HepG2 (cell line): Measurements from ENCODE around the gene SEMA3F. TPM values are rescaled to one million over a fixed set of nuclear protein-coding genes. Genes with fewer than 3 reads are reported as not detected.
"Not testable (repeated sequence)": the region's sequence is repeated elsewhere in the genome, so short reads cannot be mapped to it uniquely, and the experiment has no call there.

Source experiments
- ATAC-seq: fragments of 200-7000 bp; cut with Tn5 transposase; 3 replicates; pipeline ENCODE4 v1.9.1; 2020; ENCODE audit warnings: mild to moderate bottlenecking, moderate library complexity
- BruUV-seq: library from RNA; stranded (reverse); fragments of 400-500 nt; replicated peaks from 2 replicates; lab custom pipeline; 2021; lab: Mats Ljungman, UMichigan
- CTCF ChIA-PET: fragments of 300-600 bp; formaldehyde crosslinking; extraction: SDS; loops from one replicate; lab custom pipeline; 2021; ENCODE audit warnings: low total read pairs, inconsistent platforms, low intra/inter-chr PET ratio; lab: Yijun Ruan, JAX
- POLR2A ChIA-PET: fragments of 350-600 bp; sonication (Branson Sonifier 250); formaldehyde crosslinking; loops from one replicate; lab custom pipeline; 2020; ENCODE audit warnings: antibody characterized with exemption, inconsistent platforms; lab: Yijun Ruan, JAX
- DNase-seq: peaks from one replicate; pipeline ENCODE4 v3.0.0-alpha.2; 2015; ENCODE audit warnings: low spot score
- FAIRE-seq: peaks from 3 replicates; lab custom pipeline; 2011; peaks lifted over from hg19 to GRCh38; lab: Jason Lieb, UNC
- H2AFZ ChIP-seq: one replicate; pipeline ENCODE4 v1.6.1; 2011; ENCODE audit warnings: low read length, inconsistent platforms
- H3K27ac ChIP-seq: fragments of 300-600 bp; 3 replicates; pipeline ENCODE4 v1.8.0; 2011; ENCODE audit warnings: mixed run types, mild to moderate bottlenecking, mixed read lengths, low read length, inconsistent platforms; ENCODE audit not compliant: insufficient read depth; ENCODE audit errors: extremely low read length
- H3K27me3 ChIP-seq, 2 experiments: fragments of 200-600 bp in 1 of 2; 2 replicates in 1 of 2; 3 replicates in 1 of 2; pipeline versions ENCODE4 v1.6.0 to v1.8.0; 2011; ENCODE audit warnings: low read length in 2 of 2, mild to moderate bottlenecking in 2 of 2, moderate library complexity in 2 of 2, inconsistent platforms in 1 of 2; ENCODE audit not compliant: insufficient read depth in 2 of 2, control insufficient read depth in 1 of 2
- H3K36me3 ChIP-seq, 2 experiments: fragments of 200-600 bp in 1 of 2; replicated peaks in 1 of 2; 2 replicates in 1 of 2; 3 replicates in 1 of 2; pipeline versions ENCODE4 v1.5.1 to v1.8.0; 2011; ENCODE audit warnings: low read length in 2 of 2, inconsistent platforms in 1 of 2; ENCODE audit not compliant: insufficient read depth in 2 of 2, control insufficient read depth in 1 of 2
- H3K4me1 ChIP-seq: 2 replicates; pipeline ENCODE4 v1.5.1; 2012; ENCODE audit warnings: low read length, inconsistent platforms; ENCODE audit not compliant: insufficient read depth
- H3K4me2 ChIP-seq: 2 replicates; pipeline ENCODE4 v1.6.0; 2011; ENCODE audit warnings: low read depth, low read length, inconsistent platforms
- H3K4me3 ChIP-seq, 3 experiments: fragments of 200-600 bp in 1 of 3; sonication (generic), shearing (Covaris generic) in 1 of 3; replicated peaks in 1 of 3; 2 replicates each; pipeline ENCODE4 v1.5.1; 2011 to 2016; ENCODE audit warnings: low read length in 3 of 3, inconsistent platforms in 2 of 3, low read depth in 2 of 3, mild to moderate bottlenecking in 2 of 3, control low read depth in 1 of 3, mixed read lengths in 1 of 3; ENCODE audit not compliant: insufficient read depth in 1 of 3
- H3K79me2 ChIP-seq: one replicate; pipeline ENCODE4 v1.6.1; 2011; ENCODE audit warnings: low read length, inconsistent platforms; ENCODE audit not compliant: insufficient read depth
- H3K9ac ChIP-seq: 2 replicates; pipeline ENCODE4 v1.6.0; 2011; ENCODE audit warnings: mild to moderate bottlenecking, low read depth, low read length, inconsistent platforms; ENCODE audit not compliant: insufficient read depth
- H3K9me3 ChIP-seq: 2 replicates; pipeline ENCODE4 v1.5.1; 2012; ENCODE audit warnings: mild to moderate bottlenecking, low read length
- H4K20me1 ChIP-seq: 2 replicates; pipeline ENCODE4 v1.6.0; 2011; ENCODE audit warnings: inconsistent platforms, mild to moderate bottlenecking, low read length, moderate library complexity; ENCODE audit not compliant: insufficient read depth
- BRD4 ChIP-seq: sonication (generic); formaldehyde crosslinking; IDR thresholded peaks from 2 replicates; pipeline ENCODE4 v1.4.0; 2020; ENCODE audit warnings: missing genetic modification reagents
- CEBPB ChIP-seq: IDR thresholded peaks from 2 replicates; pipeline ENCODE4 v1.6.1; 2011; ENCODE audit warnings: low read depth, low read length, improper control_type of control experiment, borderline replicate concordance
- HOXA3 ChIP-seq: sonication (generic); formaldehyde crosslinking; IDR thresholded peaks from 2 replicates; pipeline ENCODE4 v1.5.0; 2020; ENCODE audit warnings: missing genetic modification reagents
- MBNL3 ChIP-seq: fragments of 250-450 bp; sonication (Bioruptor Pico); conservative IDR thresholded peaks from 2 replicates; pipeline ENCODE4 v1.8.0; 2022; ENCODE audit warnings: mild to moderate bottlenecking, inconsistent platforms
- MED8 ChIP-seq: sonication (generic); formaldehyde crosslinking; IDR thresholded peaks from 2 replicates; pipeline ENCODE4 v1.8.1; 2023; ENCODE audit warnings: mild to moderate bottlenecking, missing genetic modification reagents; ENCODE audit not compliant: insufficient replicate concordance
- MEIS2 ChIP-seq: sonication (generic); formaldehyde crosslinking; IDR thresholded peaks from 2 replicates; pipeline ENCODE4 v1.9.0; 2021; ENCODE audit warnings: mild to moderate bottlenecking, missing genetic modification reagents
- NR2F1 ChIP-seq, 2 experiments: fragments of 450-650 bp in 1 of 2; formaldehyde crosslinking in 1 of 2; IDR thresholded peaks; 2 replicates each; pipeline versions ENCODE4 v1.5.0 to v1.6.1; 2016 to 2020; ENCODE audit warnings: mild to moderate bottlenecking in 1 of 2, missing compliant biosample characterization in 1 of 2, missing genetic modification reagents in 1 of 2, moderate library complexity in 1 of 2
- POLR2G ChIP-seq: fragments of 200-400 bp; formaldehyde crosslinking; IDR thresholded peaks from 2 replicates; pipeline ENCODE4 v1.6.1; 2018; ENCODE audit warnings: mild to moderate bottlenecking, low read depth, low read length, moderate library complexity
- ZFP36 ChIP-seq: fragments of 150-350 bp; IDR thresholded peaks from 2 replicates; pipeline ENCODE4 v1.6.1; 2018; ENCODE audit warnings: borderline replicate concordance, low read length, low read depth; ENCODE audit not compliant: partially characterized antibody
- ZMYM3 ChIP-seq: sonication (generic); formaldehyde crosslinking; IDR thresholded peaks from 2 replicates; pipeline ENCODE4 v1.5.1; 2020; ENCODE audit warnings: mild to moderate bottlenecking, missing genetic modification reagents
- ZNF235 ChIP-seq: sonication (generic); formaldehyde crosslinking; IDR thresholded peaks from 2 replicates; pipeline ENCODE4 v1.8.1; 2023; ENCODE audit warnings: mild to moderate bottlenecking, missing genetic modification reagents, borderline replicate concordance
- ZNF296 ChIP-seq: sonication (generic); formaldehyde crosslinking; conservative IDR thresholded peaks from 2 replicates; pipeline ENCODE4 v1.5.0; 2020; ENCODE audit warnings: mild to moderate bottlenecking, missing genetic modification reagents
- ZNF747 ChIP-seq: sonication (generic); formaldehyde crosslinking; IDR thresholded peaks from 2 replicates; pipeline ENCODE4 v1.8.1; 2023; ENCODE audit warnings: missing genetic modification reagents, mild to moderate bottlenecking, borderline replicate concordance
- ZNF772 ChIP-seq: sonication (generic); formaldehyde crosslinking; IDR thresholded peaks from 2 replicates; pipeline ENCODE4 v1.5.0; 2020; ENCODE audit warnings: mild to moderate bottlenecking, missing genetic modification reagents
- WGBS: methylation state at CpG from one replicate; pipeline ENCODE4 v1.1.6; 2017; ENCODE audit warnings: low lambda C conversion rate; 5-methylcytosine and 5-hydroxymethylcytosine counted together
- in situ Hi-C: cut with HindIII; loops from 2 replicates; pipeline ENCODE4 v1.10.0; 2017; ENCODE audit warnings: low pct_unique_long_range_greater_than_20kb; ENCODE audit not compliant: extremely low pct_ligation_motif_present
- intact Hi-C: fragments of 100-400 bp; cut with micrococcal nuclease; formaldehyde crosslinking; loops from one replicate; pipeline ENCODE4 v1.10.0; 2022; ENCODE audit not compliant: unreplicated experiment
- polyA plus RNA-seq, 8 experiments: library from polyadenylated mRNA; depleted of rRNA in 3 of 8; stranded (reverse) in 7 of 8; unstranded in 1 of 8; fragments of >200 nt; fragmentation: Illumina TruSeq in 4 of 8; extraction: Trizol in 4 of 8; gene quantifications; 2 replicates each; pipeline versions ENCODE4 v1.2.1 to v1.2.3, GENCODE V29; 2011 to 2016; ENCODE audit warnings: low read depth in 4 of 8, missing spikeins in 1 of 8, mixed read lengths in 1 of 8; ENCODE audit not compliant: insufficient read depth in 1 of 8
- total RNA-seq, 5 experiments: library from RNA; depleted of rRNA; stranded (reverse); fragments of >200 nt; fragmentation: Illumina TruSeq; extraction: Trizol; gene quantifications; 2 replicates each; pipeline ENCODE4 v1.2.3, GENCODE V29; 2016; ENCODE audit warnings: low read depth in 1 of 5
- TF ChIP-seq, protein P1 (sequence below): sonication (generic); formaldehyde crosslinking; IDR thresholded peaks from 2 replicates; pipeline ENCODE4 v1.4.0; 2020; ENCODE audit warnings: missing genetic modification reagents
- TF ChIP-seq, protein P2 (sequence below): sonication (generic); formaldehyde crosslinking; IDR thresholded peaks from 2 replicates; pipeline ENCODE4 v1.5.0; 2020; ENCODE audit warnings: mild to moderate bottlenecking, missing genetic modification reagents

Gene SEMA3F
- total and polyA plus RNA-seq, 2 of the 13 experiments (the other 11 are each of a cell fraction or from before 2014, with no cell fraction given) = 7.6 to 17.2 TPM

DNA sequence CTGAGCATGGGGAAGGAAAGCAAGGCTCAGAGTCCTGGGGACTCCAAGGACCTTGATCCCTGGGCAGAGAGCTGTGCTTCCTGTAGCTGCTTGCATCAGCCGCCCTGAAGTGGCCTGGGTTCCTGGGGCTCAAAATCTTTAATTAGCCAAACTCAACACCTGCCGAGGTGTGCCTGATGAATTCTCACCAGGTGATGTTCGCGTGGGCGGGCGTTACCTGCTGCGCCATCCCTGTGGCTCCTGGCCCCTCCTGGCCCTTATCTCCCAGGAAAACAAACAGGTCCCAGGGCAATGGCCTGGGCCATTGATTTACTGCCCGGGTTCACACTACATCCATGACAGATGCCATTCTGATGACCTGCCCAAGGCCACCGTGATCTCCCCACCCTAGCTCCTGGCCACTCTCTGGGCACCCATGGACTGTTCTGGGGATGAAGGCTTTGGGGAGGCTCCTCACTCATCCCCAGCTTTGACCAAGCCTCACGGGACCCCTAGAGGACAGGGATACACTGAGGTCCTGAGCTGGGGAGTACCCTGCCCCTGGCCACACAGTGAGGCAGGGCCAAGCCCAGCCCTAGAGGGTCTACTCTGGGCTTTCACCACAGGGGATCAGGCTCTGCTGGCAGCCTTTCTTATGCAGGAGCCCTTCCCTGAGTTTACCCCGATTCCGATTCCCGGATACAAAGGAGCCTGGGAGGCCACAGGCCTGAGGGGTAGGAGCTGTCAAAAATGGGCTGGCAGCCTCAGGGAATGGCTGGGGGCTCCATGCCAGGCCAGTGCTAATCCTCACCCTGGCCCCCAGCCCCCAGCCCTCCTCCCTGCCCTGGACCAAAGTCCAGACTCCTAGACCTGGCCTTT is 55.6 kb downstream of the SEMA3F start (continued):
- TF ChIP-seq MBNL3 (CRISPR knock-in tag) = no peak

DNA sequence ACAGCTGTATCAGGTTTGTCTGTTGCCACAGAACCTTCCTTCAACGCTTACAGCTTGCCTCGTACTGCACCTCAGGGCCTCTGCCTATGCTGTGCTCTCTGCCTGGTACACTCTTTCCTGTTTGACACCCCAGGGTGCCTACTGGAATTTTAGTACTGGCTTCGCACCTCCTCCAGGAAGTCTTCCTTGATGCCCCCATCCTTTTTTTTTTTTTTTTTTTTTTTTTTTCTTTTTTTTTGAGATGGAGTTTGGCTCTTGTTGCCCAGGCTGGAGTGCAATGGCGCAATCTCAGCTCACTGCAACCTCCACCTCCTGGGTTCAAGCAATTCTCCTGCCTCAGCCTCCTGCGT is 56.2 kb downstream of the SEMA3F start:
- intact Hi-C loops, H3K27me3 ChIP-seq, DNase-seq, H3K9me3 ChIP-seq, H2AFZ ChIP-seq, ATAC-seq, H4K20me1 ChIP-seq, BruUV-seq, in situ Hi-C loops: not testable (repeated sequence)
- POLR2A ChIA-PET = interaction anchor here (1.1 to 16.5 kb wide), 19 partner anchors 4 to 126 kb away, joined by 3 to 844 read pairs (median 10); partner anchors contain the start of genes GNAI2, GNAT1, HYAL1 and HYAL3
- Histone ChIP-seq H3K4me2 (peak overlapping the region; percentile 79), H3K9ac (peak overlapping the region; percentile 74), H3K27ac (peak overlapping the region; percentile 99), H3K4me3 (peak overlapping the region in 1 of 3 experiments; percentile 61; a peak in 1 of 6 replicates), H3K36me3 (peaks cover 8 to 28% of the 10 kb centered on the region in 2 experiments; a peak in 4 of 5 replicates), H3K79me2 (peaks cover 41% of the 10 kb centered on the region), H3K4me1 (peaks cover 80% of the 10 kb centered on the region)
- TF ChIP-seq ZNF772 (CRISPR knock-in tag) (0 out of 2 replicates have a peak, but pooled peaks have one; percentile 30), ZNF747 (CRISPR knock-in tag) (peak; percentile 28; the same call in 1 of the 2 replicates), POLR2G (peak; percentile 11; the same call in 1 of the 2 replicates), MEIS2 (CRISPR knock-in tag) (0 out of 2 replicates have a peak, but pooled peaks have one; percentile 2), ZNF235 (CRISPR knock-in tag) (0 out of 2 replicates have a peak, but pooled peaks have one; percentile 12), NR2F1 (CRISPR knock-in tag; IDR thresholded peaks at IDR 0.05) (0 out of 4 replicates have a peak, but pooled peaks of 1 of the 2 experiments have one; percentile 14), CEBPB (peak; percentile 16; the same call in 1 of the 2 replicates), ZMYM3 (peak; percentile 69), MED8 (CRISPR knock-in tag) (peak; percentile 47), HOXA3 (CRISPR knock-in tag) (peak; percentile 18; the same call in 1 of the 2 replicates), ZFP36 (peak; percentile 86), ZNF296 (CRISPR knock-in tag) (0 out of 2 replicates have a peak, but pooled peaks have one; percentile 24), BRD4 (0 out of 2 replicates have a peak, but pooled peaks have one; percentile 40)
- TF ChIP-seq, protein P1, sequence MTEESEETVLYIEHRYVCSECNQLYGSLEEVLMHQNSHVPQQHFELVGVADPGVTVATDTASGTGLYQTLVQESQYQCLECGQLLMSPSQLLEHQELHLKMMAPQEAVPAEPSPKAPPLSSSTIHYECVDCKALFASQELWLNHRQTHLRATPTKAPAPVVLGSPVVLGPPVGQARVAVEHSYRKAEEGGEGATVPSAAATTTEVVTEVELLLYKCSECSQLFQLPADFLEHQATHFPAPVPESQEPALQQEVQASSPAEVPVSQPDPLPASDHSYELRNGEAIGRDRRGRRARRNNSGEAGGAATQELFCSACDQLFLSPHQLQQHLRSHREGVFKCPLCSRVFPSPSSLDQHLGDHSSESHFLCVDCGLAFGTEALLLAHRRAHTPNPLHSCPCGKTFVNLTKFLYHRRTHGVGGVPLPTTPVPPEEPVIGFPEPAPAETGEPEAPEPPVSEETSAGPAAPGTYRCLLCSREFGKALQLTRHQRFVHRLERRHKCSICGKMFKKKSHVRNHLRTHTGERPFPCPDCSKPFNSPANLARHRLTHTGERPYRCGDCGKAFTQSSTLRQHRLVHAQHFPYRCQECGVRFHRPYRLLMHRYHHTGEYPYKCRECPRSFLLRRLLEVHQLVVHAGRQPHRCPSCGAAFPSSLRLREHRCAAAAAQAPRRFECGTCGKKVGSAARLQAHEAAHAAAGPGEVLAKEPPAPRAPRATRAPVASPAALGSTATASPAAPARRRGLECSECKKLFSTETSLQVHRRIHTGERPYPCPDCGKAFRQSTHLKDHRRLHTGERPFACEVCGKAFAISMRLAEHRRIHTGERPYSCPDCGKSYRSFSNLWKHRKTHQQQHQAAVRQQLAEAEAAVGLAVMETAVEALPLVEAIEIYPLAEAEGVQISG (CRISPR knock-in tag) = 0 out of 2 replicates have a peak, but pooled peaks have one; percentile 6
- TF ChIP-seq, protein P2, sequence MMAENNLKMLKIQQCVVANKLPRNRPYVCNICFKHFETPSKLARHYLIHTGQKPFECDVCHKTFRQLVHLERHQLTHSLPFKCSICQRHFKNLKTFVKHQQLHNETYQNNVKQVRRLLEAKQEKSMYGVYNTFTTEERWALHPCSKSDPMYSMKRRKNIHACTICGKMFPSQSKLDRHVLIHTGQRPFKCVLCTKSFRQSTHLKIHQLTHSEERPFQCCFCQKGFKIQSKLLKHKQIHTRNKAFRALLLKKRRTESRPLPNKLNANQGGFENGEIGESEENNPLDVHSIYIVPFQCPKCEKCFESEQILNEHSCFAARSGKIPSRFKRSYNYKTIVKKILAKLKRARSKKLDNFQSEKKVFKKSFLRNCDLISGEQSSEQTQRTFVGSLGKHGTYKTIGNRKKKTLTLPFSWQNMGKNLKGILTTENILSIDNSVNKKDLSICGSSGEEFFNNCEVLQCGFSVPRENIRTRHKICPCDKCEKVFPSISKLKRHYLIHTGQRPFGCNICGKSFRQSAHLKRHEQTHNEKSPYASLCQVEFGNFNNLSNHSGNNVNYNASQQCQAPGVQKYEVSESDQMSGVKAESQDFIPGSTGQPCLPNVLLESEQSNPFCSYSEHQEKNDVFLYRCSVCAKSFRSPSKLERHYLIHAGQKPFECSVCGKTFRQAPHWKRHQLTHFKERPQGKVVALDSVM (CRISPR knock-in tag) = peak; percentile 67
- CTCF ChIA-PET = interaction anchor here (2.7 kb wide), 1 partner anchor 16 kb away, joined by 15 read pairs; no protein-coding TSS in a partner anchor
- FAIRE-seq = peak; percentile 65
- WGBS = 53% methylated on average over 5 of the region's 5 CpGs
